Dermis microvascular lymphatic vessel endothelial cell (primary cell): ENCODE measurements around the gene RBM18. TPM values are rescaled to one million over a fixed set of nuclear protein-coding genes. Genes with fewer than 3 reads are reported as not detected.

Source experiments
- DNase-seq, 2 donors: peaks; one replicate each; pipeline versions ENCODE4 v3.0.0 to v3.0.0-alpha.2; 2010; ENCODE audit warnings: low read depth in 2 of 2
- total RNA-seq: library from RNA; depleted of rRNA; stranded (reverse); fragments of >200 nt; gene quantifications from 2 replicates; pipeline ENCODE4 v1.2.1, GENCODE V29; 2014

The RBM18 gene
- total RNA-seq, result 5.3 and 5.7 TPM in 2 replicates

- DNase-seq, result peak; percentile 86 to 95
These were observed at the start of gene RBM18, which contains the start of gene MRRF for GRCh38 chr9:122264360-122265148. RBM18 (minus strand) TSS chr9:122264840; CDS start chr9:122261492, 3,348 bp downstream. MRRF (plus strand) TSS chr9:122264882; CDS start chr9:122270892, 6,010 bp downstream.

GRCh38 chr9:122314165-122314564 lies 49.5 kb upstream of the RBM18 start:
- no peak for DNase-seq

GRCh38 chr9:122309861-122310260 lies 45.2 kb upstream of the RBM18 start:
- no peak for DNase-seq

GRCh38 chr9:122307925-122308324 lies 43.3 kb upstream of the RBM18 start:
- DNase-seq, result peak in 1 of 2 donors; percentile 95

DNA sequence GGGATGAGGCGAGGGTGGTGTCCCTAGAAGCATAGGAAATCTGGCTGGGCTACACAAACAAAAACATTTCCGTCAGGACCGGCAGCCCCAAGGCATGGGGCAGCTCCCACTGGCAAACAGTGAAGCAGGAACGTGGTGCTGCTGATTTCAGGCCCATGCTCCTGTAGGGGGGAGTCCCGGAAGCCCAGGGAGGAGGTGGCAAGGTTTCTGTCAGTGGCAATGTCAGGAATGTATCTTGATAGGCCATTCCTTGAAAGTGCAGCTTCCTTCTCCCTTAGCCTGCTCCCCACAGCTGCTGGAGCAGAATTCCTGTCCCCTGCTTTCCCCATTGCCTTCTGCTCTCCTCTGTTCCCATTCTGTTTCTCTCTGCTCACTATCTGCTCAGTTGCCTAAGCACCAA lies 42.4 kb upstream of the RBM18 start:
- peak; percentile 81 to 95 for DNase-seq

- no peak for DNase-seq
These were observed 37.8 kb upstream of the RBM18 start for GRCh38 chr9:122302237-122303093.

- no peak for DNase-seq
These were observed 32.9 kb upstream of the RBM18 start for GRCh38 chr9:122297512-122297911.

GRCh38 chr9:122294531-122294930 lies 29.9 kb upstream of the RBM18 start:
- no peak for DNase-seq

GRCh38 chr9:122291458-122291857 lies 26.8 kb upstream of the RBM18 start:
- DNase-seq, result no peak

- no peak for DNase-seq
These were observed 22.6 kb upstream of the RBM18 start for GRCh38 chr9:122287214-122287720.

- DNase-seq, result no peak
These were observed 22.1 kb upstream of the RBM18 start for GRCh38 chr9:122286764-122287163.

- DNase-seq, result no peak
These were observed 16.7 kb upstream of the RBM18 start for GRCh38 chr9:122281368-122281767.

GRCh38 chr9:122277285-122277897 lies 12.8 kb upstream of the RBM18 start:
- DNase-seq, result no peak

DNA sequence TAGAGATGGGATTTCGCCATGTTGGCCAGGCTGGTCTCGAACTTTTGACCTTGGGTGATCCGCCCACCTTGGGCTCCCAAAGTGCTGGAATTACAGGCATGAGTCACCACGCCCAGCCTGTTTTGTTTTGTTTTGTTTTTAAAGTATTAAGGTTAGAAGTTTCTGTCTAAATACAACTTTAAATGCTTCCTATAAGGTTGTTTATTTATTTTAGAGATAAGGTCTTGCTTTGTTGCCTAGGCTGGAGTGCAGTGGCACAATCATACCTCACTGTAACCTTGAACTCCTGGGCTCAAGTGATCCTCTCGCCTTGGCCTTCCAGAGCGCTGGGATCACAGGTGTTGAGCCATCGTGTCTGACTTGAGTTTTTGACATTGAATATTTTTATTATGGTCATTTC lies 11.5 kb upstream of the RBM18 start:
- DNase-seq, result no peak

DNA sequence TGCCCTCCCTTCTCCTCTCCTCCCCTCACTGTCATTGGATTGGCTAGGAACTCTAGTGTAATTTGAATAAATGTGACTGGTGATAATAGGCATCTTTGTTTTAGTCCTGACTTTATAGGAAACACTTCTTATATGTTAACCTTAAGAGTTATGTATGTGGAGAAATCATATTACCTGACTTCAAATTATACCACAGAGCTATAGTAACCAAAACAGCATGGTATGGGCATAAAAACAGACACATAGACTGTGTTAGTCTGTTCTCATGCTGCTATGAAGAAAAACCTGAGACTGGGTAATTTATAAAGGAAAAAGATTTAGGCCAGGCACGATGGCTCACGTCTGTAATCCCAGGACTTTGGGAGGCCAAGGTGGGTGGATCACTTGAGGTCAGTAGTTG lies 9.4 kb upstream of the RBM18 start:
- DNase-seq, result no peak

GRCh38 chr9:122268041-122268814 lies 3.6 kb upstream of the RBM18 start:
- DNase-seq, result no peak

- DNase-seq, result peak; percentile 58 to 59
These were observed 692 bp upstream of the RBM18 start for GRCh38 chr9:122265149-122265915.

DNA sequence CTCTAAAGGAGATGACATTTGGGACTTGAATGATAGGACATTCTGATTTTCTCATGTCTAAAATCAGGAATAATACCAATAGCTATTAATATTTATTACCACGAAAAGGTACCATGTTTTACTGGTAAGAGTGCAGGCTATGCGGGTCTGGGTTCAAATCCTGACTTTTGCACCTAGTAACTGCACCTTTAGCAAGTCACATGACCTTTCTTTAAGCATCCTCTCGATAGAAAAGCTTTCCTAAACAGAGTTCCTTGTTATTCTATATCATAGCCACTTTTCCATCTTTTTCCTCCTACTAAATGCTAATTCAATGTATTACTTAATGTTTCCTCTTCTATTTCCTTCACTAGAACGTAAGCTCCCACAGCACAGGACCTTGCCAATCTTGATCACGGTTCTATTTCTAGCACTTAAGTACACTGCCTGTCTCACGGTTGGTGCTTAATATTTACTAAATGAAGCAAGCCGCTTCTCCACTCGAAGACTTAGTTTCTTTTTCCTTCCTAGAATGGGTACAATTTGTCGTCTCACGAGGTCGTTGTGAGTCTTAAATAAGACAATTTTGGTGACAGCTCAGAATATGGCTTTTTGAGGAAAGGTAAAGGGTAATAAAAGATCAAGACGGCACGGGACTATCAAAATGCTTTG lies 816 bp downstream of the RBM18 start:
- peak in 1 of 2 donors; percentile 55 for DNase-seq

- DNase-seq, result no peak
These were observed 2.6 kb downstream of the RBM18 start for GRCh38 chr9:122262073-122262472.

DNA sequence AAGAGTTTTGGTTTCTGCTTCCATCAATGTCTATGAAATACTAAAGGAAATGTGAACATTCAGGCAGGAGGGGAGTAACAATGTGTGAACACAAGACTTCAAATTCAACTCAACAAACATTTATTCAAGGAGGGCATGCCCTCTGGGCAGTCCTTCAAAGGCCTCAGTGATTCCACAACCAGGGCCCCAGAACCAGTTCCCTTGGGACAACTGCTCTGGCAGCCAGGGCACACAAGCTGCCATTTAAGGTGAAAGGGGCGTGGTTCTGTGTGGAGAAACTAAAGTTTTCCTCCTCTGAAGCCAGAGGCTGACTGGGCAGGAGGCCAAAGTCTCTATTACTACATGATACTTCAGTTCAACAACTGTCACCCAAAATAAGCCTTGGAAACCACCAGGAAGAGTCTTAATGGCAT lies 3.2 kb downstream of the RBM18 start:
- peak in 1 of 2 donors; percentile 68 for DNase-seq
